CD4-positive, CD25-positive, alpha-beta regulatory T cell (primary cell): ENCODE measurements around the gene CHST11. TPM values are rescaled to one million over a fixed set of nuclear protein-coding genes. Genes with fewer than 3 reads are reported as not detected.

Experiments
- ATAC-seq, 2 donors: fragments of 150-1000 bp; cut with Tn5 transposase; one replicate each; pipeline ENCODE4 v1.10.0; 2021; ENCODE audit warnings: low read depth in 2 of 2, moderate number of reproducible peaks in 2 of 2, moderate library complexity in 1 of 2
- DNase-seq, 3 donors: peaks; one replicate each; pipeline versions ENCODE4 v3.0.0 to v3.0.0-alpha.2; 2012 to 2022; ENCODE audit warnings: mixed read lengths in 1 of 3
- H3K27ac ChIP-seq: one replicate; pipeline ENCODE4 v1.7.0; 2013; ENCODE audit warnings: mild to moderate bottlenecking, low read length; ENCODE audit not compliant: insufficient read depth, poor library complexity, severe bottlenecking
- H3K27me3 ChIP-seq: one replicate; pipeline ENCODE4 v1.7.0; 2013; ENCODE audit warnings: low read length; ENCODE audit not compliant: control insufficient read depth, insufficient read depth
- H3K36me3 ChIP-seq: one replicate; pipeline ENCODE4 v1.7.0; 2013; ENCODE audit warnings: mild to moderate bottlenecking, low read length, moderate library complexity; ENCODE audit not compliant: control insufficient read depth, insufficient read depth
- H3K4me1 ChIP-seq: 2 replicates; pipeline ENCODE4 v1.7.0; 2013; ENCODE audit warnings: mild to moderate bottlenecking, low read length; ENCODE audit not compliant: insufficient read depth, control insufficient read depth, poor library complexity, severe bottlenecking
- H3K4me3 ChIP-seq: one replicate; pipeline ENCODE4 v1.7.0; 2013; ENCODE audit warnings: low read depth, mild to moderate bottlenecking, low read length, moderate library complexity
- H3K9me3 ChIP-seq, 2 experiments: 1 replicate in 1 of 2; 2 replicates in 1 of 2; pipeline ENCODE4 v1.7.0; 2013; ENCODE audit warnings: low read length in 2 of 2, mild to moderate bottlenecking in 1 of 2, moderate library complexity in 1 of 2; ENCODE audit not compliant: control insufficient read depth in 2 of 2
- H3K27ac Mint-ChIP-seq, 3 donors: one replicate each; pipeline ENCODE4 v1.8.0; 2020 to 2022; ENCODE audit warnings: mild to moderate bottlenecking in 3 of 3, mixed read lengths in 3 of 3, moderate library complexity in 2 of 3
- H3K27me3 Mint-ChIP-seq: one replicate; pipeline ENCODE4 v1.8.0; 2022; ENCODE audit warnings: mild to moderate bottlenecking, mixed read lengths
- H3K36me3 Mint-ChIP-seq: one replicate; pipeline ENCODE4 v1.8.0; 2020; ENCODE audit warnings: mixed read lengths
- H3K4me1 Mint-ChIP-seq, 4 donors: one replicate each; pipeline ENCODE4 v1.8.0; 2020 to 2022; ENCODE audit warnings: mixed read lengths in 4 of 4, mild to moderate bottlenecking in 1 of 4
- H3K4me3 Mint-ChIP-seq, 4 donors: one replicate each; pipeline ENCODE4 v1.8.0; 2020 to 2022; ENCODE audit warnings: mild to moderate bottlenecking in 4 of 4, mixed read lengths in 4 of 4, moderate library complexity in 3 of 4
- H3K9me3 Mint-ChIP-seq, 7 donors: one replicate each; pipeline ENCODE4 v1.8.0; 2020 to 2022; ENCODE audit warnings: mixed read lengths in 7 of 7, mild to moderate bottlenecking in 3 of 7, moderate library complexity in 2 of 7
- polyA plus RNA-seq, 4 donors: library from polyadenylated mRNA; unstranded; fragments of 300-500 nt; fragmentation: Illumina TruSeq; gene quantifications; one replicate each; pipeline ENCODE4 v1.2.3, GENCODE V29; 2021
- total RNA-seq: library from RNA; stranded (reverse); gene quantifications from one replicate; pipeline ENCODE4 v1.2.3, GENCODE V29; 2022

CHST11 gene
- total and polyA plus RNA-seq, 5 donors from 2014 or later, result 70.2 to 192 (median 105) TPM

GRCh38 chr12:104533134-104533533 is 76.4 kb downstream of the CHST11 start:
- H3K4me3 Mint-ChIP-seq, result peak overlapping the region in 1 of 4 donors; percentile 24
- no peak overlapping the region for H3K27ac ChIP-seq
- peak overlapping the region in 1 of 3 donors; percentile 78 for H3K27ac Mint-ChIP-seq
- H3K9me3 ChIP-seq, result no peaks in the 10 kb centered on the region
- H3K9me3 Mint-ChIP-seq, result no peaks in the 10 kb centered on the region
- H3K4me3 ChIP-seq, result peak overlapping the region; percentile 12
- H3K4me1 ChIP-seq, result peaks cover 36% of the 10 kb centered on the region
- H3K4me1 Mint-ChIP-seq, result peaks cover 45 to 97% (median 72%) of the 10 kb centered on the region in 4 donors
- DNase-seq (no peak), ATAC-seq (no peak)
- no peaks in the 10 kb centered on the region for H3K27me3 ChIP-seq
- no peaks in the 10 kb centered on the region for H3K27me3 Mint-ChIP-seq
- H3K36me3 Mint-ChIP-seq, result peaks cover 29% of the 10 kb centered on the region
- peaks cover 25% of the 10 kb centered on the region for H3K36me3 ChIP-seq

DNA sequence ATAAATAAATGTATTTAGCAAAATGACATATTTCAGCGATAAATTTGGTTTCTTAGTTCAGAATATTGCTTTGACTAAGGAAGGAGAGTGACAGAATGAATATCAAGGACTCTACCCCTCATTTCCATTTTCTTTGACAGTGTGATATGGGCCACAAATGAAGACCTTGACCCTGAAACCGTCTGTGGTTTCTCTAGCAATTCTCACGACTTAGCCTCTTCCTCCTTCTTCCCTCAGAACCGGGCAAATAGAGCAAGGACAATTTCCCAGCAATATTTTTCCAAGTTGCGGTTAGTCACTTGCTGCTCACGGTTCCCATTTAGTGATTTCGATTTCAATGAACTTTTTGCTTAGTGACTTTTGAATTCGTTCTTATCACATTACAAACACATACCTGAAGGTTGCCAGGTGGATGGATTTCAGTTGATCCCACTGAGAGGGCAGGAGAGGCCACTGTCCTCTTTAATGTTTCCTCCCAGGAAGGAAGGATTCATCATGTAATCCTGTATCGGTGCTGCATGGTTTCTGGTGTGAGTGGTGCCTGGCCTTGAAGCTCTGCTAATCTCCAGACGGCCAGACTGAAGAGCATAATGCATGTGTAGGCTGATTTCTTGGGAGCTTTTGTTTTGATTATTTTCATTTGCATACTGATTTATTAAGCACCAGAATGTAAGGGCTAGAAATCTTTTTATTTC is 77.6 kb downstream of the CHST11 start:
- no peaks in the 10 kb centered on the region for H3K27me3 Mint-ChIP-seq
- no peaks in the 10 kb centered on the region for H3K9me3 ChIP-seq
- H3K27ac ChIP-seq, result no peak overlapping the region
- H3K4me3 Mint-ChIP-seq, result peak overlapping the region in 2 of 4 donors; percentile 9 to 33
- DNase-seq, result no peak
- H3K36me3 ChIP-seq, result peaks cover 30% of the 10 kb centered on the region
- H3K4me1 ChIP-seq, result peaks cover 30% of the 10 kb centered on the region
- H3K27me3 ChIP-seq, result no peaks in the 10 kb centered on the region
- H3K36me3 Mint-ChIP-seq, result peaks cover 37% of the 10 kb centered on the region
- H3K4me3 ChIP-seq, result peak overlapping the region; percentile 12
- H3K27ac Mint-ChIP-seq, result peak overlapping the region; percentile 42 to 78 (median 58)
- H3K9me3 Mint-ChIP-seq, result no peaks in the 10 kb centered on the region
- H3K4me1 Mint-ChIP-seq, result peaks cover 55 to 96% (median 73%) of the 10 kb centered on the region in 4 donors
- ATAC-seq, result no peak

DNA sequence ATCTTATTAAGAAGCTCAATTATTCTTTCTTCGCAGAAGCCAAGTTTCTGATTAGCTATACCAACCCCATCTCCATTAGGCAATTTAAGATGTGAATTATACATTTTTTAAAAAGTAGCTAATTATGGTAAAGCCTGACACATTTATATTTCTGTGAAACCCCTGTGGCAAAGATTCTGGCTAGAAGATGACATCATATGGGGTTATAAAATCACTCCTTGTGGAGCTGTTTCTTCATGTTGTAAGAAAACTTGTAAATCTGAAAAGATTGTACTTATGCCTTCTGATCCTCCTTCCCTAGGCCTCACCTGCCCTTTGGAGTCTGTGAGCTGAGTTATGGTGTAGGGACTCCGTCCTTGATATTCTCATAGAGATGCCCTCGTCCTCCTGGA is 78.1 kb downstream of the CHST11 start:
- ATAC-seq (no peak), DNase-seq (no peak)
- Mint-ChIP-seq H3K36me3 (peaks cover 31% of the 10 kb centered on the region), H3K4me3 (peak overlapping the region in 2 of 4 donors; percentile 9 to 33), H3K27ac (peak overlapping the region in 2 of 3 donors; percentile 42 to 58), H3K9me3 (no peaks in the 10 kb centered on the region), H3K27me3 (no peaks in the 10 kb centered on the region), H3K4me1 (peaks cover 56 to 94% (median 72%) of the 10 kb centered on the region in 4 donors)
- H3K4me1 ChIP-seq, result peaks cover 30% of the 10 kb centered on the region
- H3K27ac ChIP-seq, result no peak overlapping the region
- H3K27me3 ChIP-seq, result no peaks in the 10 kb centered on the region
- H3K4me3 ChIP-seq, result peak overlapping the region; percentile 12
- no peaks in the 10 kb centered on the region for H3K9me3 ChIP-seq
- H3K36me3 ChIP-seq, result peaks cover 29% of the 10 kb centered on the region

DNA sequence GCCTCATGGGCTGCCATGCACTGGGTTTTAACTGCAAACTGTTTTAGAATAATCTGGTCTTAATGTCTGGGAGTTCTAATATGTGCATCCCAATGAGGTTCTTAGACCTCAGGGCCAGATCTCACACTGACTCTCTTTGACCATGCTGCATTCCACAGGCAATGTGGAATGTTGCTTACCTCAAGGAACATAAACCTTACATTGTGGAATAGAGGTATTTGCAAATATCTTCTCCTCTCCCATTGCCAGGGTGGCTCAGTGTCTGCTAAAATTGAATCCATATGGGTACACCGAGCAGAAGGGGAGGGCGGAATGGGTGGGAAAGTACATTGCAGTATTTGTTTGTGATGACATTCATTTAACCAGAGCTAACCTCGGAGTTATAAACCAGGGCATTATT is 78.6 kb downstream of the CHST11 start:
- Mint-ChIP-seq H3K4me1 (peaks cover 53 to 94% (median 71%) of the 10 kb centered on the region in 4 donors), H3K4me3 (no peak overlapping the region), H3K36me3 (peaks cover 26% of the 10 kb centered on the region), H3K27me3 (no peaks in the 10 kb centered on the region), H3K27ac (peak overlapping the region in 1 of 3 donors; percentile 42), H3K9me3 (no peaks in the 10 kb centered on the region)
- Histone ChIP-seq H3K27me3 (no peaks in the 10 kb centered on the region), H3K36me3 (peaks cover 29% of the 10 kb centered on the region), H3K4me3 (no peak overlapping the region), H3K4me1 (peaks cover 30% of the 10 kb centered on the region), H3K27ac (no peak overlapping the region), H3K9me3 (no peaks in the 10 kb centered on the region)
- no peak for ATAC-seq
- no peak for DNase-seq

- no peaks in the 10 kb centered on the region for H3K9me3 Mint-ChIP-seq
- Histone ChIP-seq H3K36me3 (peaks cover 26% of the 10 kb centered on the region), H3K27me3 (no peaks in the 10 kb centered on the region), H3K27ac (no peak overlapping the region), H3K4me3 (peak overlapping the region; percentile 4), H3K4me1 (peaks cover 33% of the 10 kb centered on the region), H3K9me3 (no peaks in the 10 kb centered on the region)
- H3K27me3 Mint-ChIP-seq, result no peaks in the 10 kb centered on the region
- ATAC-seq (no peak), DNase-seq (no peak)
- no peak overlapping the region for H3K4me3 Mint-ChIP-seq
- H3K36me3 Mint-ChIP-seq, result peaks cover 23% of the 10 kb centered on the region
- H3K27ac Mint-ChIP-seq, result peak overlapping the region in 2 of 3 donors; percentile 29 to 31
- H3K4me1 Mint-ChIP-seq, result peaks cover 51 to 95% (median 74%) of the 10 kb centered on the region in 4 donors
Measured at GRCh38 chr12:104536841-104537240, 80.1 kb downstream of the CHST11 start.

- DNase-seq (no peak), ATAC-seq (no peak)
- Mint-ChIP-seq H3K27ac (no peak overlapping the region), H3K9me3 (peaks cover 0 to 2% (median 0%) of the 10 kb centered on the region in 7 donors), H3K4me1 (peaks cover 51 to 94% (median 70%) of the 10 kb centered on the region in 4 donors), H3K27me3 (no peaks in the 10 kb centered on the region), H3K4me3 (no peak overlapping the region), H3K36me3 (peaks cover 28% of the 10 kb centered on the region)
- H3K4me1 ChIP-seq, result peaks cover 26% of the 10 kb centered on the region
- no peaks in the 10 kb centered on the region for H3K9me3 ChIP-seq
- no peak overlapping the region for H3K27ac ChIP-seq
- H3K36me3 ChIP-seq, result peaks cover 26% of the 10 kb centered on the region
- no peaks in the 10 kb centered on the region for H3K27me3 ChIP-seq
- H3K4me3 ChIP-seq, result no peak overlapping the region
Measured at GRCh38 chr12:104538056-104538455, 81.3 kb downstream of the CHST11 start.

GRCh38 chr12:104538891-104539462 is 82.2 kb downstream of the CHST11 start:
- H3K36me3 Mint-ChIP-seq, result peaks cover 29% of the 10 kb centered on the region
- H3K9me3 ChIP-seq, result no peaks in the 10 kb centered on the region
- H3K9me3 Mint-ChIP-seq, result peaks cover 0 to 2% (median 0%) of the 10 kb centered on the region in 7 donors
- H3K27ac ChIP-seq, result no peak overlapping the region
- H3K4me3 ChIP-seq, result no peak overlapping the region
- peak overlapping the region in 2 of 3 donors; percentile 33 to 75 for H3K27ac Mint-ChIP-seq
- no peaks in the 10 kb centered on the region for H3K27me3 ChIP-seq
- H3K27me3 Mint-ChIP-seq, result no peaks in the 10 kb centered on the region
- H3K36me3 ChIP-seq, result peaks cover 26% of the 10 kb centered on the region
- no peak for ATAC-seq
- H3K4me1 Mint-ChIP-seq, result peaks cover 49 to 93% (median 74%) of the 10 kb centered on the region in 4 donors
- H3K4me3 Mint-ChIP-seq, result no peak overlapping the region
- no peak for DNase-seq
- H3K4me1 ChIP-seq, result peaks cover 20% of the 10 kb centered on the region
